Upper lobe of left lung (tissue), 6 donors: ENCODE data around the gene ZMYND8. TPM values are rescaled to one million over a fixed set of nuclear protein-coding genes. Genes with fewer than 3 reads are reported as not detected.
A peak's percentile ranks its signal among the peaks of the same experiment; 100 is the strongest.

Experiments
- ATAC-seq, 2 donors: fragments of 200-7000 bp; cut with Tn5 transposase; one replicate each; pipeline ENCODE4 v1.9.1; 2022; ENCODE audit warnings: mild to moderate bottlenecking in 2 of 2, moderate library complexity in 2 of 2; ENCODE audit not compliant: low FRiP score in 2 of 2
- DNase-seq, 2 donors: peaks; one replicate each; pipeline ENCODE4 v3.0.0-alpha.2; 2019 to 2020
- H3K27ac ChIP-seq, 4 donors: fragments of 200-600 bp; sonication (generic); one replicate each; pipeline ENCODE4 v1.5.1; 2016 to 2019
- H3K27me3 ChIP-seq, 4 donors: fragments of 200-600 bp; sonication (generic); one replicate each; pipeline ENCODE4 v1.5.1; 2017 to 2019
- H3K36me3 ChIP-seq, 4 donors: fragments of 200-600 bp; sonication (generic); one replicate each; pipeline ENCODE4 v1.5.1; 2016 to 2019
- H3K4me1 ChIP-seq, 4 donors: fragments of 200-600 bp; sonication (generic); one replicate each; pipeline ENCODE4 v1.5.1; 2018 to 2019
- H3K4me3 ChIP-seq, 4 donors: fragments of 200-600 bp; sonication (generic); one replicate each; pipeline ENCODE4 v1.5.1; 2017 to 2019; ENCODE audit warnings: mild to moderate bottlenecking in 2 of 4, moderate library complexity in 1 of 4
- H3K9me3 ChIP-seq, 4 donors: fragments of 200-600 bp; sonication (generic); one replicate each; pipeline ENCODE4 v1.5.1; 2018 to 2019
- EP300 ChIP-seq, 4 donors: sonication (generic); formaldehyde crosslinking; IDR thresholded peaks; one replicate each; pipeline ENCODE4 v1.5.1; 2017; ENCODE audit warnings: antibody characterized with exemption in 4 of 4, control low read depth in 2 of 4
- POLR2A ChIP-seq, 4 donors: fragments of 450-650 bp; IDR thresholded peaks; one replicate each; pipeline ENCODE4 v1.5.1; 2016 to 2017; ENCODE audit warnings: antibody characterized with exemption in 4 of 4, mild to moderate bottlenecking in 2 of 4
- POLR2AphosphoS5 ChIP-seq, 2 donors: sonication (generic); formaldehyde crosslinking; IDR thresholded peaks; one replicate each; pipeline ENCODE4 v1.5.1; 2017; ENCODE audit warnings: antibody characterized with exemption in 2 of 2
- WGBS, 2 donors: methylation state at CpG; one replicate each; pipeline ENCODE4 v1.1.5; 2017 to 2018; 5-methylcytosine and 5-hydroxymethylcytosine counted together
- total RNA-seq, 6 donors: library from RNA; depleted of rRNA in 4 of 6; stranded (reverse); fragments of >200 nt in 4 of 6; gene quantifications; one replicate each; pipeline versions ENCODE4 v1.1.0 to v1.2.1, GENCODE V29; 2016 to 2021
- TF ChIP-seq, protein P1 (sequence below), 6 experiments: fragments of 450-650 bp in 4 of 6; fragments of 200-600 bp in 2 of 6; sonication (generic) in 2 of 6; IDR thresholded peaks; one replicate each; pipeline ENCODE4 v1.5.1; 2016 to 2019; ENCODE audit warnings: antibody characterized with exemption in 6 of 6
- donor health status: DM: no; HTN: no; CAD: no; lungs with moderate emphysema.
- donor health status: DM: no; HTN: yes; CAD: no; lungs with severe emphysema.

The ZMYND8 gene
- total RNA-seq, 6 donors from 2014 or later = 24.6 to 120 (median 51.8) TPM

DNA sequence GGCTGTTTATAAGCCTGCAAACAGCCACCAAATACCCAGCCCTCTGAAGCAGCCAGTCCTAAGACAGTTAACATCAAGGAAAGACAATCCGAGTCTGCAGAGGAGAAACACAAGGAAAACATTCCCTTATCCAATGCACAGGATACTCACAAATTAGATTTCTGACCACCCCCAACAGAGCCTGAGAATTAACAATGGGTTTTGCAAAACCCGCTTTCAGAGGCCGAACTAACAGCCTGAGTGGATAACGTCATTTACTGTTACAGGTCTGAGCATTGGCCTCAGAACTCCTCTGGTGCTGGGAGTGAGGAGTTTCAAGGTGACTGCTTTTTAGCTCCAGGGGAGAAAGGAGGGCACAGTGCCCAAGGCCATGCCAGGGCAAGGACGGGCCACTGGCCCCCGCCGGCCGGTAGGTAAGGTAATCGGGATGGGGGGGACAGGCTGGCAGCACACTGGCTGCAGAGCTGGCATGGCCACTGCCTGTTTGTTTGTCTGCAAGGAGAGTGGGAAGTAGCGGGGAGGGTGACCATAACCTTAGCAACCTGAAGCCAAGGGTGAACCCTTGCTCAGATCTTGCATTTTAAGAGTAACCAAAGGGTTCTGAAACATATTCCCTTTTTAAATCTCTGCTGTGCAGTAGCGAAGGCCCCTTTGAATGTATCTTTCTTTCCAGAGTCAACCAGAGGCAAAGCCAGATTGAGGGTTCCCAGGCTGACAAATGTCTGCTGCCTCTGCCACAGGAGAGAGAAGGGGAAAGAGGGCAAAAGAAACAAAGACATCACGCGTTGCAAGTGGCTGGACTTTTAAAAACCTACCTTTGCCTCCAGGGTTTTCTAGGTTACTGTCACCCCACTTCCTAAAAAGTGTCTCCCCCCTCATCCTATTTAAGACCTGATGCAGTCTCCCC, 3.9 kb downstream of the ZMYND8 start:
- Histone ChIP-seq H3K36me3 (no peaks in the 10 kb centered on the region), H3K27me3 (no peaks in the 10 kb centered on the region), H3K27ac (peak overlapping the region; percentile 97 to 100 (median 98)), H3K4me1 (peaks cover 100% of the 10 kb centered on the region in 4 donors), H3K9me3 (no peaks in the 10 kb centered on the region), H3K4me3 (peak overlapping the region in 3 of 4 donors; percentile 16 to 29 (median 18))
- peak; percentile 50 to 77 for DNase-seq
- ATAC-seq = peak in 1 of 2 donors; percentile 54
- WGBS, 2 donors = 36 to 45% methylated on average over 8 to 13 of the region's 13 CpGs
- TF ChIP-seq, protein P1, sequence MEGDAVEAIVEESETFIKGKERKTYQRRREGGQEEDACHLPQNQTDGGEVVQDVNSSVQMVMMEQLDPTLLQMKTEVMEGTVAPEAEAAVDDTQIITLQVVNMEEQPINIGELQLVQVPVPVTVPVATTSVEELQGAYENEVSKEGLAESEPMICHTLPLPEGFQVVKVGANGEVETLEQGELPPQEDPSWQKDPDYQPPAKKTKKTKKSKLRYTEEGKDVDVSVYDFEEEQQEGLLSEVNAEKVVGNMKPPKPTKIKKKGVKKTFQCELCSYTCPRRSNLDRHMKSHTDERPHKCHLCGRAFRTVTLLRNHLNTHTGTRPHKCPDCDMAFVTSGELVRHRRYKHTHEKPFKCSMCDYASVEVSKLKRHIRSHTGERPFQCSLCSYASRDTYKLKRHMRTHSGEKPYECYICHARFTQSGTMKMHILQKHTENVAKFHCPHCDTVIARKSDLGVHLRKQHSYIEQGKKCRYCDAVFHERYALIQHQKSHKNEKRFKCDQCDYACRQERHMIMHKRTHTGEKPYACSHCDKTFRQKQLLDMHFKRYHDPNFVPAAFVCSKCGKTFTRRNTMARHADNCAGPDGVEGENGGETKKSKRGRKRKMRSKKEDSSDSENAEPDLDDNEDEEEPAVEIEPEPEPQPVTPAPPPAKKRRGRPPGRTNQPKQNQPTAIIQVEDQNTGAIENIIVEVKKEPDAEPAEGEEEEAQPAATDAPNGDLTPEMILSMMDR (IDR thresholded peaks at IDR 0.05) = peak in 1 of 6 experiments; percentile 14
- TF ChIP-seq EP300 (IDR thresholded peaks at IDR 0.05) (no peak), POLR2A (IDR thresholded peaks at IDR 0.05) (peak in 3 of 4 donors; percentile 11 to 75 (median 51)), POLR2AphosphoS5 (IDR thresholded peaks at IDR 0.05) (peak in 1 of 2 donors; percentile 6)

- 28 to 32% methylated on average over 10 of the region's 10 CpGs for WGBS, 2 donors
- DNase-seq (no peak), ATAC-seq (no peak)
- Histone ChIP-seq H3K27ac (peak overlapping the region; percentile 97 to 100 (median 98)), H3K4me3 (peak overlapping the region in 3 of 4 donors; percentile 16 to 29 (median 18)), H3K9me3 (no peaks in the 10 kb centered on the region), H3K27me3 (no peaks in the 10 kb centered on the region), H3K36me3 (no peaks in the 10 kb centered on the region), H3K4me1 (peaks cover 93 to 97% (median 96%) of the 10 kb centered on the region in 4 donors)
- TF ChIP-seq, protein P1 (IDR thresholded peaks at IDR 0.05) = no peak
- TF ChIP-seq POLR2A (IDR thresholded peaks at IDR 0.05) (no peak), EP300 (IDR thresholded peaks at IDR 0.05) (no peak), POLR2AphosphoS5 (IDR thresholded peaks at IDR 0.05) (no peak)
Observed at GRCh38 chr20:47351643-47352331, 4.7 kb downstream of the ZMYND8 start.

DNA sequence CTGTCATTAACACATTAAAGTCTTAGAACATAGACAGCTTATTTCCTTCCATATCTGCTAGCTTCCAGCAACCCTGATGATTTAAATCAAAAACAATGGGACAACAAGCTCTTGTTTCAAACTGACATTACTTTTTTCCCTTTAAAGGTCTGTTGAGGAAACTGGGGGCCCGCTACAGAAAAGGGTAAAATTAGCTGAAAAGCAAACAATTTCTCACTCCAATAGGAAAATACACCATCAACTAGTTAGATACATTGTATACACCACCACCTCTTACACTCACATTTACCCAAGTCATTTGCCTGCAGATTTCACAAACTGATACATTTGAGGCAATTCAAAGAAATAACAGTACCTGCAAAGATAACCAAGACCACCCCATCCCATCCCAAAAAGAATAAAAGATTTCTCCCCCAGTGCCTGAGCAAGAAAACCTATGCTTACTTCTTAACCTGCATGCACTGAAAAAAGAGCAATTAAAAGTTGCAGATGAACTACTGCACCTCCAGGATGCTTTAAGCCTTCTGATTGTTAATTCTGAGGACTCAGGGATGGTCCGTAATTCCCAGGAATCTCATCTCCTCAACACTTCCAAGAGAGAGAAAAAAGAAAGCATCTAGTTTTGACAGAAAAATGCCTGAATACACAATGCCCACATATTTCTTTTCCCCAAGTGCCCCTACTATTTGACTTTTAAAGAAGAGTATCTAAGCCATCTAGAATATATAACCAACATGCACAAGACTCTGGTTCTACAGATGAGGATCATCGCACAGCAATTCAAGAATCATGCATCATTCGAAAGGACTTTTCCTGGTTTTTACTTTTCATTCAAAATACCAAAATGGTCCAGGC, 5.6 kb downstream of the ZMYND8 start:
- Histone ChIP-seq H3K4me3 (peak overlapping the region in 2 of 4 donors; percentile 4 to 15), H3K36me3 (no peaks in the 10 kb centered on the region), H3K4me1 (peaks cover 84 to 88% (median 88%) of the 10 kb centered on the region in 4 donors), H3K9me3 (no peaks in the 10 kb centered on the region), H3K27me3 (no peaks in the 10 kb centered on the region), H3K27ac (peak overlapping the region; percentile 97 to 100 (median 98))
- WGBS, 2 donors = 71 to 72% methylated on average over 4 of the region's 4 CpGs
- DNase-seq (no peak), ATAC-seq (no peak)
- TF ChIP-seq POLR2AphosphoS5 (IDR thresholded peaks at IDR 0.05) (no peak), POLR2A (IDR thresholded peaks at IDR 0.05) (no peak), EP300 (IDR thresholded peaks at IDR 0.05) (no peak)
- TF ChIP-seq, protein P1 (IDR thresholded peaks at IDR 0.05) = no peak

DNA sequence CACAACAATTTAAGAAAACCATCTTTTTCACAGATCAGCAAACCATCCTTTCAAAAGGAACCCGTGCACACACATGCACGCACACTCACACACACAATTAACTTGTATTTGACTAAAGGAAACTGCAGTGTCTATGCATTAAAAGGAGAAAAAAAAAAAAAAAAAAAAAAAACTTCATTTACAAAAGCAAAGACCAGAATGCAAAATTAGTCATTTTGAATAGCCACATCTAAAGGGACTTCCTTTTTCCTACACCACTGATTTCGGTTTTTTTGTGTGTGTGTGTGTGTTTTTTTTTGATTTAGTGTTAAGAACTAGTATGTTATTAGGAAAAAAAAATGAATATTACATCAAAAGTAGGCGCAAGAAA, 6.3 kb downstream of the ZMYND8 start:
- no peak overlapping the region for H3K4me3 ChIP-seq
- 40 to 52% methylated on average over 4 of the region's 4 CpGs for whole genome bisulfite sequencing, 2 donors
- peaks cover 76 to 80% (median 80%) of the 10 kb centered on the region in 4 donors for H3K4me1 ChIP-seq
- no peak for ATAC-seq
- no peak for DNase-seq
- no peaks in the 10 kb centered on the region for H3K9me3 ChIP-seq
- H3K36me3 ChIP-seq = peaks cover 0 to 6% (median 2%) of the 10 kb centered on the region in 4 donors
- peak overlapping the region; percentile 97 to 100 (median 98) for H3K27ac ChIP-seq
- no peaks in the 10 kb centered on the region for H3K27me3 ChIP-seq
- no peak for TF ChIP-seq POLR2A (IDR thresholded peaks at IDR 0.05)
- TF ChIP-seq EP300 (IDR thresholded peaks at IDR 0.05) = no peak
- no peak for TF ChIP-seq POLR2AphosphoS5 (IDR thresholded peaks at IDR 0.05)
- TF ChIP-seq, protein P1 (IDR thresholded peaks at IDR 0.05) = no peak
